Heart left ventricle (tissue), 13 donors: Measurements from ENCODE around the gene CRIM1.

ENCODE experiments used
- POLR2A ChIP-seq, 2 donors: fragments of 450-650 bp; IDR thresholded peaks; one replicate each; pipeline ENCODE4 v1.6.1; 2017; ENCODE audit warnings: antibody characterized with exemption in 2 of 2, mild to moderate bottlenecking in 2 of 2, moderate library complexity in 2 of 2
- TF ChIP-seq, protein P1 (sequence below), 12 donors: fragments of 200-600 bp; sonication (generic) in 4 of 12; IDR thresholded peaks; one replicate each; pipeline versions ENCODE4 v1.5.0 to v1.8.0; 2018 to 2022; ENCODE audit warnings: antibody characterized with exemption in 12 of 12, mild to moderate bottlenecking in 5 of 12
- donor health status: ischemic (EF 13 %, LVEDD 7.1; RV severe dilation, severe dysfunction).
- donor health status: DM: no; HTN: yes; CAD: no.
- donor health status: DM: no; HTN: no; CAD: no.
- donor health status: ischemic (EF 25% LVEDD 6.9; RV normal size, moderate dysfunction).
- donor health status: ischemic (EF 25% LVEDD 5.7; RV mildly dilated, moderate dysfunction).
- donor health status: ischemic (EF 35%, LVEDD 5.7; RV mildly dilated, moderate dysfunction).
- donor health status: nonischemic (EF 11% LVEDD 7.7; RV severe dilation, severe dysfunction).
- donor health status: DM: yes; HTN: yes; CAD: no.
- donor health status: PGD.
- donor health status: ischemic (EF 29% LVEDD 5.4; RV normal size, mild dysfunction).
- donor health status: nonischemic (EF 23%, LVEDD 6.1; RV moderate dilation, normal function).

DNA sequence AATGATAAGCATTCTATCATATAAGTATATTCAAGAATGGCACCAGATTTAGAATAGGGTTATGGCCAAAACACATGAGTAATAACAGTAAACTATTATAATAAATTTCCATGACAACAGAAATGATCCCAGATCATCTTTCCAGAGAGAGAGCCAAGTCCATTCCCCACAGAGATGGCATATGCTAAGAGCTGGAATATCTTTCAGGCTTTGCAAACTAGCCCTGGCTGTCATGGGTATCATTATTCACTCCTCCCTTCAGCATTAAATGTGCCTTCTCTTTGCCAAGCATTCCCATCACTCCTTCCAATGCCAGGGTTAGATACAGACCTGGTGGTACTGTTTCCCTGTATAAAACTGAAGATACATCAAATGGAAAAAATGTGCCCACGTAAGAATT, 231.5 kb downstream of the CRIM1 start:
- TF ChIP-seq, protein P1, sequence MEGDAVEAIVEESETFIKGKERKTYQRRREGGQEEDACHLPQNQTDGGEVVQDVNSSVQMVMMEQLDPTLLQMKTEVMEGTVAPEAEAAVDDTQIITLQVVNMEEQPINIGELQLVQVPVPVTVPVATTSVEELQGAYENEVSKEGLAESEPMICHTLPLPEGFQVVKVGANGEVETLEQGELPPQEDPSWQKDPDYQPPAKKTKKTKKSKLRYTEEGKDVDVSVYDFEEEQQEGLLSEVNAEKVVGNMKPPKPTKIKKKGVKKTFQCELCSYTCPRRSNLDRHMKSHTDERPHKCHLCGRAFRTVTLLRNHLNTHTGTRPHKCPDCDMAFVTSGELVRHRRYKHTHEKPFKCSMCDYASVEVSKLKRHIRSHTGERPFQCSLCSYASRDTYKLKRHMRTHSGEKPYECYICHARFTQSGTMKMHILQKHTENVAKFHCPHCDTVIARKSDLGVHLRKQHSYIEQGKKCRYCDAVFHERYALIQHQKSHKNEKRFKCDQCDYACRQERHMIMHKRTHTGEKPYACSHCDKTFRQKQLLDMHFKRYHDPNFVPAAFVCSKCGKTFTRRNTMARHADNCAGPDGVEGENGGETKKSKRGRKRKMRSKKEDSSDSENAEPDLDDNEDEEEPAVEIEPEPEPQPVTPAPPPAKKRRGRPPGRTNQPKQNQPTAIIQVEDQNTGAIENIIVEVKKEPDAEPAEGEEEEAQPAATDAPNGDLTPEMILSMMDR (IDR thresholded peaks at IDR 0.05) = no peak
- TF ChIP-seq POLR2A (IDR thresholded peaks at IDR 0.05) = no peak
